IPS DF 19.7 (cell line): Measurements from ENCODE around the gene ZC3H4.

Experiments used
- DNase-seq: peaks from one replicate; pipeline ENCODE4 v3.0.0-alpha.2; 2013; ENCODE audit warnings: low read depth, low spot score

ZC3H4 gene

GRCh38 chr19:47133021-47133471, 19.5 kb upstream of the ZC3H4 start:
- DNase-seq: no peak

- DNase-seq: no peak
Observed at GRCh38 chr19:47132194-47132852, 18.7 kb upstream of the ZC3H4 start.

- DNase-seq: peak; percentile 97
Observed at GRCh38 chr19:47130589-47131227, 17.1 kb upstream of the ZC3H4 start, which contains the start of gene SAE1. Gene SAE1, plus strand, starts transcription at chr19:47130835. Its CDS starts 96 bp downstream, at chr19:47130931.

GRCh38 chr19:47130120-47130588, 16.6 kb upstream of the ZC3H4 start:
- DNase-seq: no peak

GRCh38 chr19:47129579-47129978, 16.0 kb upstream of the ZC3H4 start:
- DNase-seq: no peak

- no peak for DNase-seq
Observed at GRCh38 chr19:47125669-47125938, 12.0 kb upstream of the ZC3H4 start.

GRCh38 chr19:47124937-47125668, 11.5 kb upstream of the ZC3H4 start:
- no peak for DNase-seq

GRCh38 chr19:47123406-47123805, 9.8 kb upstream of the ZC3H4 start:
- DNase-seq: no peak

GRCh38 chr19:47122359-47123335, 9.1 kb upstream of the ZC3H4 start:
- DNase-seq: no peak

- no peak for DNase-seq
Observed at GRCh38 chr19:47120470-47121067, 7.0 kb upstream of the ZC3H4 start.

GRCh38 chr19:47113850-47114651, 475 bp upstream of the ZC3H4 start:
- no peak for DNase-seq

GRCh38 chr19:47112166-47112996, 1.2 kb downstream of the ZC3H4 start:
- peak; percentile 64 for DNase-seq

GRCh38 chr19:47111682-47112165, 1.9 kb downstream of the ZC3H4 start:
- DNase-seq: no peak

GRCh38 chr19:47111006-47111621, 2.5 kb downstream of the ZC3H4 start:
- no peak for DNase-seq

- DNase-seq: no peak
Observed at GRCh38 chr19:47110521-47111005, 3.0 kb downstream of the ZC3H4 start.

- DNase-seq: no peak
Observed at GRCh38 chr19:47109541-47110375, 3.8 kb downstream of the ZC3H4 start.

- DNase-seq: no peak
Observed at GRCh38 chr19:47109177-47109540, 4.4 kb downstream of the ZC3H4 start.
